Measurements from ENCODE around the gene GNAT3.

DNA sequence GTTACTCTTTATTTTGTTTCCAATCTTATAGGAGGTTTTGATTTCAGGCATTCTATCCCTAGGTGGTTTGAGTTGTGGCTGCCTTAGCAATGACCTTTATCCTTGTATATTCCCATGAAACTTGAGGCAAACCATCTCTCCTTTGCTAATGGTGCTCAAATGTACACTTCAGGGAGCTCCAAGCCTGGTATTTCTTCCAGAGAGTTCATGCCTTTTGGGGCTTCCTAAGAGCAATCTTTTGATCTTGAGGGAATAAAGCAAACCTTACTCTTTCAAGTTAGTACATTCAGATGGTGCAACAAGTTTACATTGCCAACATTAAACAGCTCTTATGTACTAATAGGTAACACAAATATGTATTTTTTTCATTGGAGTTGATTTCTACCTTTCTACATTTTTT lies 3.4 kb upstream of the GNAT3 start:
- TF ChIP-seq, protein P1, sequence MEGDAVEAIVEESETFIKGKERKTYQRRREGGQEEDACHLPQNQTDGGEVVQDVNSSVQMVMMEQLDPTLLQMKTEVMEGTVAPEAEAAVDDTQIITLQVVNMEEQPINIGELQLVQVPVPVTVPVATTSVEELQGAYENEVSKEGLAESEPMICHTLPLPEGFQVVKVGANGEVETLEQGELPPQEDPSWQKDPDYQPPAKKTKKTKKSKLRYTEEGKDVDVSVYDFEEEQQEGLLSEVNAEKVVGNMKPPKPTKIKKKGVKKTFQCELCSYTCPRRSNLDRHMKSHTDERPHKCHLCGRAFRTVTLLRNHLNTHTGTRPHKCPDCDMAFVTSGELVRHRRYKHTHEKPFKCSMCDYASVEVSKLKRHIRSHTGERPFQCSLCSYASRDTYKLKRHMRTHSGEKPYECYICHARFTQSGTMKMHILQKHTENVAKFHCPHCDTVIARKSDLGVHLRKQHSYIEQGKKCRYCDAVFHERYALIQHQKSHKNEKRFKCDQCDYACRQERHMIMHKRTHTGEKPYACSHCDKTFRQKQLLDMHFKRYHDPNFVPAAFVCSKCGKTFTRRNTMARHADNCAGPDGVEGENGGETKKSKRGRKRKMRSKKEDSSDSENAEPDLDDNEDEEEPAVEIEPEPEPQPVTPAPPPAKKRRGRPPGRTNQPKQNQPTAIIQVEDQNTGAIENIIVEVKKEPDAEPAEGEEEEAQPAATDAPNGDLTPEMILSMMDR (IDR thresholded peaks at IDR 0.05) = no peak
- TF ChIP-seq POLR2A (IDR thresholded peaks at IDR 0.05) = no peak
- TF ChIP-seq EP300 (IDR thresholded peaks at IDR 0.05) = no peak
